HG03039 (cell line): ENCODE data around the gene TTBK2.
"Not testable (repeated sequence)": the region's sequence is repeated elsewhere in the genome, so short reads cannot be mapped to it uniquely, and the experiment has no call there.

Source experiments
- ATAC-seq: cut with Tn5 transposase; IDR thresholded peaks from one replicate; pipeline ENCODE4 v1.9.1; 2021; ENCODE audit warnings: mild to moderate bottlenecking, moderate library complexity; ENCODE audit not compliant: unreplicated experiment

The TTBK2 gene

DNA sequence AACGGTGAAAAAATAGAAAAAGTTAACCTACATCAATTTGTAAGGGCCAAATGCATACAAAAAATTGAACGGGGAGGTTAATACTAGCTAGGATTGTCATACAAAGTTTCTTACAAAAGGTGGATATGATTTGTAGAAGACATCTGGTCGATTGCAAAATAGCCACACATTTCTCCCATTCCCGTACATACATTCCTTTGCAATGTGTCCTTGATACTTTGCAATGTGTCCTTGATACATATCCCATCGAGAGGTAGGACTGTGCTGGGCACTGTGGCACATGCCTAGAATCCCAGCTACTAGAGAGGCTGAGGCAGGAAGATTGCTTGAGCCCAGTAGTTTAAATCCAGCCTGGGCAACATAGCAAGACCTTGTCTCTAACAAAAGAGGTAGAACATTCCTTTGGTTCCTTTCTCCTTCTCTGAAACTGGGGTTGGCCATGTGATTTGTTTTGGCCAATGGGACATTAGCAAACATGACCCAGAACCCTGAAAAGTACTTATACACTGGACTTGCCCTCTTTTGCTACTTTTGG lies 9.5 kb downstream of the TTBK2 start:
- ATAC-seq = no peak

DNA sequence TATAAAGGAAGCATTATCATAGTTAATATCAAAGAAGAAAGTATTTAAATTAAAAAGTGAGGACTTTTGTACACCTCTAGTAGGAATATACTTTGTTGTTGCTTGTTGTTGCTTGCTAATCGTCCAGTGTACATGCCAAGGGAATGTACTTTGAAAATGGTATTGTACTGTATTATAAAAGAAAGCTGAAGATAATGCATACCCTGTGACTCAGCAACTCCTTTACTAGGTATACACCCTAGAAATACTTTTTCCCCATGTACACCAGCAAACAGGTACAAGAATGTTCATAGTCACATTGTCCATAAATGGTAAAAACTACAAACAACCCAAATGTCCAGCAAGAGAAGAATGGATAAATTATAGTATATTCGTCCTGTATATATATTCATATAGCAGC lies 12.0 kb downstream of the TTBK2 start:
- no peak for ATAC-seq

DNA sequence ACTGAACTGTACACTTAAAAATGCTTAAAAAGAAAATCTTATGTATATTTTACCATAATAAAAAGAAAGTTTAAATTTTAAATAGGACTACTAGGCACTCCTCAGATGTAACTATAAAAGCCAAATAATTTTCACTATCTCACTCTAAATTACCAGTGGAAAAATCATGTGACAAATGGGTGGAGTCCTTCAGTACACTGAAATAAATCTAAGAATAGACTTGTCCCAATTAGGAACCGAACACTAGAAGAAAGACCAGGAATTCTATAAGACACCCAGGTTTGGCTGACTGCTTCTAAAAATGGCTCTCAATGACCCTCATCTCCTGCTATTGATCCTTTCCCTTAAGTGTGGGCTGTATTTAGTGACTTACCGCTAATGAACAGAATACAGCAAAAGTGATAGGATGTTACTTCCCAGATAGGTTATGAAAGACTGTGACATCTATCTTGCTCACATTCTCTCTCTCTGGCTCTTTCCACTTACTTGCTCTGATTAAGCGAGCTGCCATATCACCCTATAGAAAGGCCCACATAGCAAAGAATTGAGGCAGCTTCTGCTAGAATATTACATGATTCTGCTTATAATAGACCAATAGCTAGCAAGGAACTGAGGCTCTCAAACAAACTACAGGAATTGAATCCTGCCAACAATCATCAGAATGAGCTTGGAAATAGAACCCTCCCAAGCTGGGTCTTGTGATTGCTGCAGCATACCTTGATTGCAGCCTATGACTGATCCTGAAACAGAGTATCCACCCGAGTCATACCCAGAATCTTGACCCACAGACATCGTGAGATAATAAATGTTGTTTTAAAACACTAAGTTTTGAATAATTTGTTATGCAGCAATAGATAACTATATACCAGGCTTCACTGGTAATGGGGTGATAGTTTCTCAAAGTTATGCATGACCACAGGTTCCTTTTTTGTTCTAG lies 16.9 kb downstream of the TTBK2 start:
- no peak for ATAC-seq

DNA sequence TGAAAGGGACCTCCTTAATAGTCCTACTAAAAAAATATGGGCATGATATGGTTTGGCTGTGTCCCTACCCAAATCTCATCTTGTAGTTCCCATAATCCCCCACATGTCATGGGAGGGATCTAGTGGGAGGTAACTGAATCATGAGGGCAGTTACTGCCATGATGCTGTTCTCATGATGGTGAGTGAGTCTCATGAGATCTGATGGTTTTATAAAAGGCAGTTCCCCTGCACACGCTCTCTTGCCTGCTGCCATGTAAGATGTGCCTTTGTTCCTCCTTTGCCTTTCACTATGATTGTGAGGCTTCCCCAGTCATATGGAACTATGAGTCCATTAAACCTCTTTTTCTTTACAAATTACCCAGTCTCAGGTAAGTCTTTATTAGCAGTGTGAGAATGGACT lies 26.7 kb downstream of the TTBK2 start:
- ATAC-seq = not testable (repeated sequence)

DNA sequence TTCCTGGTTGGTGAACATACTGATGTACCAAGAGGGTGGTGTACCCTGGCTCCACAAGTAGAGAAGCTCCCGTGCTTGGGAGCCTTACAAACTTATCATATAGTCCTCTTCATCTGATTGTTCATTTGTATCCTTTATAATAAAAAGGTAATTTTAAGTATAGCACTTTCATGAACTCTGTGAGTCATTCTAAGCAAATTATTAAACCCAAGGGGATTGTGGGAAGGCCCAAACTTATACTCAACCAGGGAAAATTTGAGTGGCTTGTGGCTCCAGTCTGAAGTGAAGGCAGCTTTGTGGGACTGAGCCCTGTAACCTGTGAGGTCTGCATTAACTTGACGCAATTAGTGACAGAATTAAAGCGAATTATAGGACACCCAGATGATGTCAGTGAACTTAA lies 29.0 kb downstream of the TTBK2 start:
- no peak for ATAC-seq

DNA sequence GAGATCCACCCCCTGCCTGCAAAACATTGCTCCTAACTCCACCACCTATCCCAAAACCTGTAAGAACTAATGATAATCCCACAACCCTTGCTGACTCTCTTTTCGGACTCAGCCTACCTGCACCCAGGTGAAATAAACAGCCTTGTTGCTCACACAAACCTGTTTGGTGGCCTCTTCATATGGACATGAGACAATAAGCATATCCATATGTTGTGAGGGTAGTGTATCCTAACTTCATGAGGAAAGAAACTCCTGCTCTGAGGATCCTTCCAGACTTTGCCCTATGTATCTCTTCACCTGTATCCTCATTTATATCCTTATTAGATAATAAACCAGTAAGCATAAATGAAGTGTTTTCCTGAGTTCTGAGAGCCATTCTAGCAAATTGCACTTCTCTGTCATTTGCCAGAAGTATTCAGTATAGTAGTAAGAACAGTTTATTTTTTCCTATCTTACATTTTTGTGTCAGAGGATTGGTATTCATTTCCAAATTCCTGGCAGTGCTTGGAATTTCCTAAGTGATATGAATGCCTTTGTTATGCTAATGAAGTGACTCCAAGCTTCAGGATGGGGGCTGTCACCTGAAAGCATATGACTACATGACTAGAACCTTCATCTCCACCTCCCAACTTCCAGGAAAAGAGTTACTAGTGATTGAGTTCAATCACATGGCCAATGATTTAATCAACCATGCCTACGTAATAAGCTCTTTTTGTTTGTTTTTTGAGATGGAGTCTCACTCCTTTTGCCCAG lies 30.2 kb downstream of the TTBK2 start:
- ATAC-seq = no peak

DNA sequence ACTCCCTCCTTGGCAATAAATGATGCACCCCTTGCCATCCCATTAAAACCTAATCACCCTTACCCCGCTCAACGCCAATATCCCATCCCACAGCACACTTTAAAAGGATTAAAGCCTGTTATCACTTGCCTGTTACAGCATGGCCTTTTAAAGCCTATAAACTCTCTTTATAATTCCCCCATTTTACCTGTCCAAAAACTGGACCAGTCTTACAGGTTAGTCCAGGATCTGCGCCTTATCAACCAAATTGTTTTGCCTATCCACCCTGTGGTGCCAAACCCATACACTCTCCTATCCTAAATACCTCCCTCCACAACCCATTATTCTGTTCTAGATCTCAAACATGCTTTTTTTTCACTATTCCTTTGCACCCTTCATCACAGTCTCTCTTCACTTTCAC lies 33.2 kb downstream of the TTBK2 start:
- ATAC-seq = not testable (repeated sequence)

DNA sequence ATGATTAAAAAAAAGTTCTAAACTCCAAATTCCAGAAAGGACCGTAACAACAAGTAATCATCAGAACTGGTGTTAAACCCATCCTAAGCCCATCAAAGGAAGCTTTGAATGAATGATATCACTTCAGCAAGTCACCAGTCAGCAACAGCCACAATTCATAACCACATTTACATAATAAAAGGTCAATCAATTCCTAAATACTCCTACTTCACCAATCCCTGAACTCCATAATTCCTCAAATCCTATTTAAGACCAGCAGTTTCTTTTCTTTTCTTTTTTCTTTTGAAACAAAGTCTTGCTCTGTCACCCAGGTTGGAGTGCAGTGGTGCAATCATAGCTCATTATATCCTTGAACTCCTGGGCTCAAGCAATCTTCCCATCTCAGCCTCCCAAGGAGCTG lies 40.5 kb downstream of the TTBK2 start:
- ATAC-seq = no peak

DNA sequence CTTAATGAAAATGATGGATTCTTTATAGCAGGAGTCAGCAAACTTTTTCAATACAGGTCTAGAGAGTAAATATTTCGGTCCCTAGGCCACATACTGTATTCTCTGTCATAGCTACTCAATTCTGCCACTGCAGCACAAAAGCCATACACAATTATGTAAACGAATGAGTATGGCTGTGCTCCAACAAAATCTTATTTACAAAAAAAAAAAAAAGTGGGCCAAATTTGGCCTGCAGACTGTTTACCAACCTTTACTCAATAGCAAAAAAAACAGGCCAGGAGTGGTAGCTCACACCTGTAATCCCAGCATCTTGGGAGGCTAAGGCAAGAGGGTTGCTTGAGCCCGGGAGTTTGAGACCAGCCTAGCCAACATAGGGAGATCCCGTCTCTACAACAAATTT lies 41.1 kb downstream of the TTBK2 start:
- ATAC-seq = no peak

DNA sequence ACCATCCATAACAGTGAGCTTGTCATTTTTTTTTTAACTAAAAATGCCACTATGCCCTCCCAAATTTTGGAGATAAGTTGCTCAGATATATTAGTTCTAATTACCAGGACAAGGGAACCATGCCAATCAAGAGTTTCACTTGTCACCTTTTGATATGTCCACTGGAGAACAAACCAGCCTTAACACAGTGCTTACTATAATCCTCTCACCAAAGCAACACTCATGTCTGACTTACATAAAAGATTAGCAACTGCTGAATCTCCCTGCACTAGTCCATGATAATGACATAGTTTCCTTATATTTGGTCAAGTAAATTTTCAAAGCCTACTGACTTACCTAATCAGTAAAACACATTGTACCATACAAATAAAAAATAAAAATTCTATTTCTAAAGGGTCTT lies 44.4 kb downstream of the TTBK2 start:
- ATAC-seq = no peak

DNA sequence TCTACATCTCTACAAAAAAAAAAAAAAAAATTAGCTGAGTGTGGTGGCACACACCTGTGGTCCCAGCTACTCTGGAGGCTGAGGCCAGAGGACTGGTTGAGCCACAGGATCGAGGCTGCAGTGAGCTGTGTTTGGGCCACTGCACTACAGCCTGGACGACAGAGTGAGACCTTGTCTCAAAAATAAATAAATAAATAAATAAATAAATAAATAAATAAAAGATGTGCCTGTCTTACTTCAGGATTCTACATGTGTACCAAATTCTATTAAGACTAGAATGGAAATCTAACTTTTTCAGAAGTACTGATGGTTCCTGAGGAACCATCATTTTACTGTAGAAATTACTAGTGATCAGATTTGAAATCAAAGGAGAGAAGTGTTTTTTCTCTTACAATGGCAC lies 51.9 kb downstream of the TTBK2 start:
- ATAC-seq = no peak

DNA sequence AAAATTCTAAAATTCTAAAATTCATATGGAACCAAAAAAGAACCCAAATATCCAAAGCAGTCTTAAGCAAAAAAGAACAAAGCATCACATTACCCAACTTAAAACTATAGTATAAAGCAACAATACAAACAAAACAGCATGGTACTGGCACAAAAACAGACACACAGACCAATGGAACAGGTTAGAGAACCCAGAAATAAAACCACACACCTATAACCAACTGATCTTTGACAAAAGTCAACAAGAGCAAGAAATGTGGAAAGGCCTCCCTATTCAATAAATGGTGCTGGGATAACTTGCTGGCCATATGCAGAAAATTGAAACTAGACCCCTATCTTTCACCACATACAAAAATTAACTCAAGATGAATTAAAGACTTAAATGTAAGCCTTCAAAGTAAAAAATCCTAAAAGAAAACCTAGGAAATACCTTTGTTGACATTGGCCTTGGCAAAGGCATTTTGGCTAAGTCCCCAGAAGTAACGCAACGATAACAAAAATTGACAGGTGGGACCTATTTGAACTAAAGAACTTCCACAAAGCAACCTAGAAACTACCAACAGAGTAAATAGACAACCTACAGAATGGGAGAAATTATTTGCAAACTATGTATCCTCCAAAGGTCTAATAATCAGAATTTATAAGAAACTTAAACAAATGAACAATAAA lies 56.9 kb downstream of the TTBK2 start:
- no peak for ATAC-seq

DNA sequence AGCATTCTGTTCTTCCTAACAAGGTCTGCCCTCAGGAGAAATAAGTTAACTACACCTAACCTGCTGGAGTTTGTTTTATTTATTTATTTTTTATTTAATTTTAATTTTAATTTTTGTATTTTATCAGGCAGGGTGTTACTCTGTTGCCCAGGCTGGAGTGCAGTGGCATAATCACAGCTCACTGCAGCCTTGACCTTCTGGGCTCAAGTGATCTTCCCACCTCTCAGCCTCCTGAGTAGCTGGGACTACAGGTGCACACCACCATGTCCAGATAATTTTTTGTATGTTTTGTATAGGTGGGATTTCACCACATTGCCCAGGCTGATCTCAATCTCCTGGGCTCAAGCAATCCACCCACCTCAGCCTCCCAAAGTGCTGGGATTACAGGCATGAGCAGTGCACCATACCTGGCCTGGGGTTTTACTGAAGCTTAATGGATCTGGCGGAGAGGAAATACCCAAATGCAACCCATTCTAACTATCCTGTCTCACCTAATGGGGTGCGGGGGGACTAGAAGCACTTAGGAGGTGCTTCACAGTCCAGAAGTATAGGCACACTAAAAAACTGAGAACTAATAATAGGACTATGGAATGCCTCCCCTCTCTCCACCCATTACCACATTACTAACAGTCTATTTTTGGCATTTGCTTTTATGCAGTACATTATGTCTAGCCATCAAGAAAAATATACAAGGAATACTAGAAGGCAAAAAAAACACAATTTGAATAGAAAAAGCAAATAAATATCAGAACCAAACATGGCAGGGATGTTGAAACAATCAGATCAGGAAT lies 61.4 kb downstream of the TTBK2 start:
- ATAC-seq = no peak

DNA sequence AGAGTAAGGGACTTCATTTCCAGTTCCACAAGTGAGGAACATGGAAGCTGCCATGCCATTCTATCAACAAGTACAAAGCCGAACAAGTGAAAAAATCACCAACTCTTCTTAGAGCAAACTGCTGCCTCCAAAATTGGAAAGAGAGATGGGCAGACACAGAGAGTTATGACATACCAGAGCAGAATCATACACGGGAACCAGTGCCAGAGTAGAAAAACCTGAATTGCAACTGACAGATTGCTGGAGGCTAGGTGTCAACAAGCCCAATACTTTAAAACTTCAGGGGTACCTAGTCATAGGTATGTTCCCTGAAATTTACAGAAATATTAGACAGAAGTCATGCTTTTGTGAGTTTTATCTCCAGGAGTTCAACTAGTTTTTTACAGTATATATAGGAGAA lies 62.0 kb downstream of the TTBK2 start:
- ATAC-seq = no peak

DNA sequence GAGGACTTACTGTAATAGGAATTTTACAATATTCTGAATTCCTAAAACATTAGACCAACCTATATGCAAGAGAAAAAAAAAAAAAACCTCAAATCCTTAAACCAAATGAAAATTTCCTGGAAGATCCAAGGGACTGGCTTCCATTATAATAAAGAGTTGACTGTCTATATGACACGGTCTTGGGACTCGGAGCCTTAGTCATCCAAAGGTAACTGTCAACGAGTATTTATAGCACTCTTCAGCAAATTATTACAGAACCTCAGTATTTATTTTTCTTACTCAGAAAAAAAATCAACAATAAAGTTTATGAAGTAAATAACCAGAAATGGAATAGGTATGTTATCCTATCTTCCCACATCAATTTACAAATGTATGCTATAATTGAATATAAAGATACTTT lies 66.0 kb downstream of the TTBK2 start:
- ATAC-seq = no peak

DNA sequence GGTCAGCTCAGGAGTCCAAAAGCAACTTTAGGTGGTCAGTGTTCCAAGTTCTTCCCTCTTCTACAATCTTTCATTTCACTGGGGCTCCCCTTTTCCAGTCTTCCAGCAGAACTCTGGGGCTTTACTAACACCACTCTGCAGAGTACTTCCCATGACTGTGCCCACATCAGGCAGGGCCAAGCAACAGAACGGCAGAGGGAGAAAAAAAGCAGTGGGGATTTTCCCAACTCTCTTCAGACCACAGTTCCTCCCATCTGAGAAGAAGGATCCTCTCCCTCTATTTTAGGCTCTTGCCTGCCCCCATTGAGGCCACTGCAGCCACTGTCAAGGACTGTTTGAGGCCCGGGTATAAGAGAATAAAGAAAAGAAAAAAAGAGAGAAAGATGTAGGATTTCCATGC lies 70.7 kb downstream of the TTBK2 start:
- no peak for ATAC-seq

DNA sequence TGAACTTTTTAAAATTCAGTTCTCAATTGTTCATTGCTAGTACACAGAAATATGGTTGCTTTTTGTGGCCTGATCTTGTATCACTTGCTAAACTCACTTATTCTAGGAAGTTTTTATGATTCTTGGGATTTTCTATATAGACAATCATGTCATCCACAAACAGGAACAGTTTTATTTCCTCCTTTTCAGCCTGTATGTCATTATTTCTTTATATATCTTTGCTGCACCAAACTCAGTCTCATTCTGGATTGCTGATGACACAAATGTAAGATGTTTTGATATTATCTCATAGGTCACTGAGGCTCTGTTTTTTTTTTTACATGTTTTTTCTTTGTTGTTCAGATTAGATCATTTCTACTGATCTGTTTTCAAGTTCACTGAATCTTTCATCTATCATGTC lies 71.7 kb downstream of the TTBK2 start:
- ATAC-seq = no peak

DNA sequence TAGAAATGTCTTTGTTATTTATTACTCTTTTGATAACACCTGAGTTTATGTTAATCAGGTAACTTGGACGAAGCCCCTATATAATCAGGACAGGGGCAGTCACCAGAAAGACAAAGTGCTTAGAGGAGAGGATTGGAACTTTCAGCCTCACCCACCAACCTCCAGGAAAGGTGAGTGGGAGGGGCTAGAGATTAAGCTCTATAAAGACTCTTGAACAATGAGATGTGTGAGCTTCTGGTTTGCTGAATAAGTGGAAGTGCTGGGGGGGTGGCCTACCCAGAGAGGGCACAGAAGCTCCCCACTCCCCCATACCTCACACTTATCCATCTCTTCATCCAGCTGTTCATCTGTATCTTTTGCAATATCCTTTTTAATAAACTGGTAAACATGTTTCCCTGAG lies 73.9 kb downstream of the TTBK2 start:
- ATAC-seq = no peak

DNA sequence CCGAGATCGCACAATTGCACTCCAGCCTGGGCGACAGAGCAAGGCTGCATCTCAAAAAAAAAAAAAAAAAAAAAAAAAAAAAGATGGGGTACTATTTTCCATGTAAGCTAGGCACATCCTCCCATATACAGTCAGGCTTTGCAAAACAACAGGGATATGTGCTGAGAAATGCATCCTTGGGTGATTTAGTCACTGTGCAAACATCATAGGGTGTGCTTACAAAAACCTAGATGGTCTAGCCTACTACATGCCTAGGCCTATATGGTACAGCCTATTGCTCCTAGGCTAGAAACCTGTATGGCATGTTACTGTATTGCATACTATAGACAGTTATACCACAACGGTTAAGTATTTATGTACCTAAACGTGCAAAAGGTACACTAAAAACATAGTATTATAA lies 75.0 kb downstream of the TTBK2 start:
- ATAC-seq = no peak

DNA sequence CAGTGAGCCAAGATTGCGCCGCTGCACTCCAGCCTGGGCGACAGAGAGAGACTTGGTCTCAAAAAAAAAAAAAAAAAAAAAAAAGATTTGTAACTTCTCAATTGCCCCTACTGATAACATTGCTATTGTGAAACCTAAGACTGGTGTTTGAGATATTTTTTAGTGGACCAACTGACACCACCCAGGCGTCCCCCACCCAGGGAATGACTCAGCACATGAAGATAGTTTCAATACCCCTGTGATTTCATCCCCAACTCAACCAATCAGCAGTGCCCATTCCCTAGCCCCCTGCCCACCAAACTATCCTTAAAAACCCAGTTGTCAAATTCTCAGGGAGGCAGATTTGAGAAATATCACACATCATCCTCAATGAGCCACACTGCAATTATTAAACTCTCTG lies 76.9 kb downstream of the TTBK2 start:
- no peak for ATAC-seq

DNA sequence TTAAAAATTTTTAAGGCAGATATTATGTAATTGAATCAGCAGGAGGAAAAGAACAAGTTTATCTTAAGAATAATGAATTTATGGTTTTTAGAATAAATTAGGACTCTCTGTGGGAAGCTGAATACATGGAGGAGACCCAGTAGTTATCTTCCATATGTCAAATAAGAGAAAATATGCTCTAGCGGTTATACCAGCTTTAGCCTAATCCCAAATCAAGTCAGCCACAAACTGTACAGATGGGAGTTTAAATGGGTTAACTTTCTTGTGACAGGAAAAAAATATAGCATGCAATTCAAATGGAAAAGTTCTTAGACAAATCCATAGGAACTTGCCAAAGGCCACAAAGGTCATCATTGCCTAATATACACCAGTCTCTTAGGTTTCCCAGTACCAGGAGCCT lies 84.3 kb downstream of the TTBK2 start:
- ATAC-seq = no peak
